ENCODE results near the gene UBAC2.

Gene UBAC2, protein sequence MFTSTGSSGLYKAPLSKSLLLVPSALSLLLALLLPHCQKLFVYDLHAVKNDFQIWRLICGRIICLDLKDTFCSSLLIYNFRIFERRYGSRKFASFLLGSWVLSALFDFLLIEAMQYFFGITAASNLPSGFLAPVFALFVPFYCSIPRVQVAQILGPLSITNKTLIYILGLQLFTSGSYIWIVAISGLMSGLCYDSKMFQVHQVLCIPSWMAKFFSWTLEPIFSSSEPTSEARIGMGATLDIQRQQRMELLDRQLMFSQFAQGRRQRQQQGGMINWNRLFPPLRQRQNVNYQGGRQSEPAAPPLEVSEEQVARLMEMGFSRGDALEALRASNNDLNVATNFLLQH

DNA sequence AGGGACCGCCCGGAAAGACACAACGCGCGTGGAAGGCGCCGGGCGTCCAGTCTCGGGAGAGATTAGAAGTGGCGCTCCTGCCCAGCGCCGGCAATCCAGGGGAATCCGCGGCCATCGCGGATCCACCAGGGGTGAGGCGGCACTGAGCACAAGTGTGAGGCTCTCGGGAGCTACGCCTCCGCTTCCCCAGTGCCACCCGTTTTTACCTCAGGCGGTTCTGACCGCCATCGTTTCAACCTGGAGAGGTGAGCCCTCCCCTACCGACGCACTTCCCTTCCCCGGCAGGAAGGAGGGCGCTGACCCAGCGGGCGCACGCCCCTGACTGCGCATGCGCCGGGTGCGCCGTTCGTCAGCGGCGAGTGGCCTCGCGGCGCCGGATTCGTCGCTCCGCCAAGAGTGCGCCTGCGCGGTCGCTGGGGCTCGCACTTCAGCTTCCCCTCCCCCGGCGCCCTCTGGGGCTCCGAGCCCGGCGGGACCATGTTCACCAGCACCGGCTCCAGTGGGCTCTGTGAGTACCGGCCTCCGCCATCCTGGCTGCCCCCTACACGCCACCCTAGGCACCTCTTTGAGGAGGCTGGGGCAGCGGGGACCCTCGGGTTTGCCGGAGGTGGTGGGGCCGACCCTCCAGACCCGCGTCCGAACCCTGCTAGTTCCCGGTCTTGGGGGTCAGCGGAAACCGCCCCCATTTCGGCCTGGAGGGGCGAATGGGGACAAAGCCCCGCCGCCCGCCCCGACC lies at the start of gene UBAC2:
Gene UBAC2 (plus strand): TSS at position 423 of the 736 bp plus-strand sequence. CDS start 55 bp downstream, at position 478.
- DNase-seq = peak; percentile 94

DNA sequence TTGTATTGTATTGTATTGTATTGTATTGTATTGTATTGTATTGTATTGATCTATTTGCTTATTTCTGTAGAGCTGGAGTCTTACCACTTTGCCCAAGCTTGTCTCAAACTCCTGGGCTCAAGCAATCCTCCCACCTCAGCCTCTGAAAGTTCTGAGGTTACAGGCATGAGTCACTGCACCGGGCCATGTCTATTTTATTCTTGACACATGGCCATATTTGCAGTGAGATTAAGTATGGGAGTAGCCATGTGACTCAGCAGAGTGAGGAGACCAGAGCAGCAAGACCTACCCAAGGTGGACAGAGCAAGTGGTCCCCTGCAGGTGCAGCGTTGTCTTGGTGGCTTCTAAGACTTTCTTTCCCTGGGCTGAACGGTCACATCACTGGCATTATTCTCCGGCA lies 49.1 kb upstream of the UBAC2 start:
- DNase-seq = no peak

DNA sequence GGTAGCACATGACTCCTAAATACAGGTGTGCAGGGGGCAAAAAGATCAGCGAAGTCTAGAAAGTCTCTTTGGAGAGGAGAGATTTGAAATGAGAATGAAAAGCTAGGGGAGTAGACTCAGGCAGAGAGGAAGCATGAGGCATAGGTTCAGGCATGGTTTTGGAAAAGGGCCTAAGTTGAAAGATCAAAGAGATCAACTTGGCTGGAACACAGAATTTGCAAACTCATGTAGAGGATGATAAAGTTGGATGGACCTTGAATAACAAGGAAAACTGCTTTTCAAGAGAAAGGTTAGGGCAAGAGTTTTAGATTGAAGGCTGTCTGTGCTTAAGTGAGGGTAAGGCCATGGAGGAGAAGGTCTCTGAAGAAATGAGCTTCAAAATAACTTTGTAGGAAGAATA lies 47.4 kb upstream of the UBAC2 start:
- no peak for DNase-seq

DNA sequence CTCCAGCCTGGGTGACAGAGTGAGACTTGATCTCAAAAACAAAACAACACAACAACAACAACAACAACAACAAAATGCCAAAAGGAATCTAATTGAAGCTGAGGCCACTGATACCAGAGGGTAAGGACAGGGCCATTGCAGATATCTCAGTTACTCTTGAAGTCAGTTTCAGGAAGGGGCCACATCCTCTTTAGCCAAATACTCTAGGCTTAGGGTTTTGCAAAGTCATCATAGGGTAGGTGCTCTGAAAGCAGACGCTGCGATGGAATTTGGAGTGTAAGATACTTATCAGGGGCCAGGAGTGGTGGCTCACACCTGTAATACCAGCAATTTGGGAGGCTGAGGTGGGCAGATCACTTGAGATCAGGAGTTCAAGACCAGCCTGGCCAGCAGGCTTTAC lies 46.6 kb upstream of the UBAC2 start:
- no peak for DNase-seq

DNA sequence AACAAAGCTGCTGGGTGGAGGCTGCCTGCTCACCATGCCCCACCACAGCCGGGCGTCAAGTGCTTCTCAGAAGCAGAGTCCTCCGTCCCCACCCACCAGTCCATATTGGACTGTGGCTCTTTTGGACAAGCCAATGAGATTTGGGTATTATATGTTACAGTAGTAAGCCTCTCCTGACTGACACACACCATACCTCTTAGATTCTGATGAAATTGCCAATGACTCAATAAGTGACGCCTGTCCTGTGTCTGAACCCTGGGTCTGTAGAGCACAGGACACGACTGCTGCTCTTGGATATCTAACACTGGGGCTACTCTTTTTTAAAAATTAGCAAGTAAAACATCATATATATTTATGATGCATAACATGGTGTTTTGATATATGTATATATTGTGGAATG lies 44.8 kb upstream of the UBAC2 start:
- no peak for DNase-seq

DNA sequence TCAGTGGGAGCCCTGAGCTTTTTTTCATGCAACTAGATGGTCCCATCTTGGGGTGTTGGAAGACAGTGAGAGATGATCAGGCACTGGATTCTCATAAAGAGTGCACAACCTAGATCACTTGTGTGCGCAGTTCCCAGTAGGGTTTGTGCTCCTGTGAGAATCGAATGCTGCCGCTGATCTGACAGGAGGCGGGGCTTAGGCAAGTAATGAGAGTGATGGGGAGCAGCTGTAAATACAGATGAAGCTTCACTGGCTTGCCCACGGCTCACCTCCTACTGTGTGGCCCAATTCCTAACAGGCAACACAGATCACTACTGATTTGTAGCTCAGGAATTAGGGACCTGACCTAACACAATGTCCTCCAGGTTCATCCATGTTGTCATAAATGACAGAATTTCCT lies 43.6 kb upstream of the UBAC2 start:
- no peak for DNase-seq

DNA sequence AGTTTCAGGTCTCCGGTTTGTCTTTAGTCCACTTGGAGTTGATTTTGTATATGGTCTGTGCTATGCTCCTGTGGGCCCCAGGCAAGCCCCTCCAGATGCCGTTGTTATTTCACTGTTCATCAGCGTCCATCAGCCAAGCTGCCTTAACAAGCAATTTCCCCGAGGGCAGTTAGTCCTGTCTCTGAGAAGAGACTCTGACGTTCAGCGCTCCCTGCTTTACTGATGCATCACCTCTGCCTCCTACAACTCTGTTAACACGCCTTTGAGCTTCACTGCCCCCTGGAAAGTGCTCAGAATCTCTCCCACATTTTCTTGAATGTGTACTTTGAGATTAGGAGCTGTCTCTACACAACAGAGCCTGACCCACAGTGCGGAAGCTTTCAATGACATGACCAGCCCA lies 41.8 kb upstream of the UBAC2 start:
- no peak for DNase-seq

DNA sequence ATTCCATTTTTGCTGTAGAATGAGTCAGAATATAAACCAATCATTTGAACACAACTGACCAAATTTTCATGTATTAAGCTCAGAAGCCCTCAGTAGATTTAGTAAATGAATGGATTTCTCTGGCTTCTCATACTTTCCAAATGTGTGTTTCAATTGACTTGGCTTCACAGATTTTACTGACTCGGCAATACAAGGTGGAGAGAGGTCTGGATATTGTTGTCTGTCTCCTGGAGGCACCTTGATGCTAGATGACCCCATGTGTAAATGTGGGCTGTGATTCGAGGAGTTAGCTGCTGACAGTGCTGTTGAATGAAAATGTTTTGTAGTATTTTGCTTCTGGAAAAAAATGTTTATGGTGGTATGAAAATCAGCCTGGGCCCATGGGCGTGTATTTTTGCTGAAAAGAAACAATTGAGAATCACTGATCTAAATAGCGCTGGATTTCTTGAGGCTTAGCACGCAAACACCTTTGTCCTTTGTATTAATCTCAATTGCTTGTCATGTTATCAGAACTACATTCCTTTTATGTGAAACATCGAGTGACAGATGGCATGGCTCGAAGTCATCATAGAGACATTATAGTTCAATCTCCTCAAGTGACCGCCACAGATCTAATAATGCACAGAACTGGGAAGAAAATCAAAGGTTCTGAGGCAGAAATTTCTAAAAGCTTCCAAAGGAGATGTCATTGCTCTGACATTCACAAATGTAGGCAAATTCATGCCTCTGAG lies 41.2 kb upstream of the UBAC2 start:
- no peak for DNase-seq

DNA sequence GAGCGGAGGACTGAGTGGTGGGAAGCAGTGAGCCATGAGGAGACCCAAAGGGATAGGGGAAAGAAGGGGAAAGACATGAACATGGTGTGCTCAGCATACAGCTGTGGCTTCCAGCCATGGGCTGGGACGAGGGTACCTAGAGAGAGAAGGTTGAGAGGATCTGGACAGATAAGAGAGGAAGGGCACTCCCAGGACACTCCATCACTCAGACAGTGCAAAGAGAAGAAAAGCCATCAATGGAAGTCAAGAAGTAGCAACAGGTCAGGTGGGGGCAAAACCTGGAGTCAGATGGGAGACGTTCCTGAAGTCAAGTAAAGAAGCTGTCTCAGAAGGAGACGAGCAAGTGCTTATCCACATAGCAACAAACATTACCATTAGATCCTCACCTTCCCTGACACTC lies 40.2 kb upstream of the UBAC2 start:
- DNase-seq = no peak

DNA sequence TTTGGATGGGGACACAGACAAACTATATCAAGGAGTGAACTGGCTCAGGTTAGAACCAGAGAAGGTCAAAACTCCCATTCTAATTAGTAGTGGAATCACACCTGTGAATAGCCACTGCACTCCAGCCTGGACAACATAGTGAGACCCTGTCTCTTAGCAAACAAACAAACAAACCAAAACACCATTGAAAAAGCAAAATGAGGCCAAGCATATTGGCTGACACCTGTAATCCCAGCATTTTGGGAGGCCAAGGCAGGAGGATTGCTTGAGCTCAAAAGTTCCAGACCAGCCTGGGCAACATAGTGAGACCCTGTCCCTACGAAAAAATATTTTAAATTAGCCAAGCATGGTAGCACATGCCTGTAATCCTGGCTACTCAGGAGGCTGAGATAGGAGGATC lies 39.1 kb upstream of the UBAC2 start:
- no peak for DNase-seq

DNA sequence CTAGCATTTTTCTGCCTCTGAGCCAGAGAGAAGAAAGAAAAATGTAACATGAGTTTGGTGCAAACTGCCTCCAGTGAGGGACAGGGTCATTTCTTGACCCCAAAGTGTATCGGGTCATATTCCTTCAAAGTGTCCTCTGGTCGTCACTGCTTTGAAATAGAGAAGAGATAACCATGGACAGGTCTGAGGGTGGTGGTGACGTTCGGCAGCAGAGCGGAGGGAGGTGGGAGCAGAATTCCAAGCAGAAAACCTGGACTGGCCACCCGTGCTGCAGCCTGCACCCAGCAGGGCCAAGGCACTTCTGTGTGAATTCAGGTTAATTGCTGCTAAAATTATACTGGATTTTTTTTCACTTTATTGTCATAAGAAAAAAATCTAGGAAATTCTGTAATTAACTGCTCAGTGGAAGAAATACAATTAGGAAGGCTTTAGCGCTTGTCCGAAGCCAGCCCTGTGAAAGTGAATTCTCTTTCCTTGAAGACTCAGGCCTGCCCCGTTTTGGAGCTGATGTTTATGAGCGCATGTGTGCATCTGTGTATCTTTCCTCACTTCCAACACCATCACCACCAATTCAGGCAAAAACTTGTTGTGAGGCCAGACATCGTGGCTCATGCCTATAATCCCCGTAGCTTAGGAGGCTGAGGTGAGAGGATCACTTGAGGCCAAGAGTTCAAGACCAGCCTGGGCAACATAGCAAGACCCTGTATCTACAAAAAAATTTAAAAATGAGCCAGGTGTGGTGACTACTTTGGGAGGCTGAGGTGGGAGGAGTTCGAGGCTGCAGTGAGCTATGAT lies 37.9 kb upstream of the UBAC2 start:
- no peak for DNase-seq

DNA sequence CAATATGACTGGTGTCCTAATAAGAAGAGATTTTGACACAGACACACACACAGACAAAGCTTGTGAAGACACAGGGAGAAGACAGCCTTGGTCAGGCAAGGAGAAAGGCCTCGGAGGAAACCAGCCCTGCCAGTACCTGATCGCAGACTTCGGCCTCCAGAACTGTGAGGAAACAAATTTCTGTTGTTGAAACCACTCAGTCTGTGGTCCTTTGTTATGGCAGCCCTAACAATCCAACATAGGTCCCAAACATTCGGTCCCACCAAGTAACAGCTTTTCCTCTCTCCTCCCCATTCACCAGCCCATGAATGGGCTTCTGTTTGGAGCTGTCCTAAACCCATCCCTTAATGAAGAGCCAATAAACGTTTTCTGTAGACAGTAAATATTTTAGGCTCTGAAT lies 36.4 kb upstream of the UBAC2 start:
- no peak for DNase-seq

DNA sequence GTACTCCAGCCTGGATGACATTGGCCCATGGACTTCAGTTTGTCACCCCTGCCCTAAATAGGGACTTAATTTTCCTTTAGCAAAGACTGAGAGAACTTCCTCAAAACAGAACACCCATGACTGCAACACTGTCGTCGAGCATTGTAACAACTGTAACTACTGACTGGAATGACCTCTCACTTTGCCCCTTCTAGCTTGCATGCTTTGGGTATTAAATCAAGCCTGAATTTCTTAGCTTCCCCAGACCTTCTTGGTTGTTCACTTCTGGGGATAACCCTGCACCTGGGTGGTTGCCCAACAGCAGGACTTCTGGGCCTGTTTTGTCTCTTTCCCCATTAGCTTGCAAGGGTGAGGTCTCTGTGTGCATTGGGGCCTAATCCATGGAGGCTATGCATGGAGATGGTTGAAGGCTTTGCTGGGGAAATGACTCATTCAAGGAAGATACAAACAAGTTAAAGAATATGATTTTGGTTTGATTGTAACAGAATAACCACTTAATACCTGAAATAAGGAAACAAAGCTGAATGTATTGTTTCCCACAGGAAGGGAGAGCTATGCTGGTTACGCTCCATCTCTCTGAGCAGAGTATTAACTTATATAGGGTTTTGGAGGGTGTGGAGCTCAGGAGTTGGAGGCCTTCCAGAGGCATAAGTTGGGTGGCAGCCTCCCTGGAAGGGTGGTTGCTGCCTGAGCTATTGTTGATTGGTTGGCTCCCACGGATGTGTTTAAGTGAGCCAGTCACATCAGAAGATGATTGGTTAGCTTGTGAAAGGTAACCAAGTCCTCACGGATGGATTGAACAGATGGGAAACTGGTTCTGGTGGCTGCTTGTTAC lies 34.7 kb upstream of the UBAC2 start:
- DNase-seq = no peak

DNA sequence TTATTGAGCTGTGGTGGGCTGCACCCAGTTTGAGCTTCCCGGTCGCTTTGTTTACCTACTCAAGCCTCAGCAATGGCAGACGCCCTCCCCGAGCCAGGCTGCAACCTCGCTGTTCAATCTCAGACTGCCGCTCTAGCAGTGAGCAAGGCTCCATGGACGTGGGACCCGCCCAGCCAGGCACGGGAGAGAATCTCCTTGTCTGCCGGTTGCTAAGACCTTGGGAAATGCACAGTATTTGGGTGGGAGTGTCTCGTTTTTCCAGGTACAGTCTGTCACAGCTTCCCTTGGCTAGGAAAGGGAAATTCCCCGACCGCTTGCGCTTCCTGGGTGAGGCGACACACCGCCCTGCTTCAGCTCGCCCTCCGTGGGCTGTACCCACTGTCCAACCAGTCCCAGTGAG lies 27.7 kb upstream of the UBAC2 start:
- no peak for DNase-seq

DNA sequence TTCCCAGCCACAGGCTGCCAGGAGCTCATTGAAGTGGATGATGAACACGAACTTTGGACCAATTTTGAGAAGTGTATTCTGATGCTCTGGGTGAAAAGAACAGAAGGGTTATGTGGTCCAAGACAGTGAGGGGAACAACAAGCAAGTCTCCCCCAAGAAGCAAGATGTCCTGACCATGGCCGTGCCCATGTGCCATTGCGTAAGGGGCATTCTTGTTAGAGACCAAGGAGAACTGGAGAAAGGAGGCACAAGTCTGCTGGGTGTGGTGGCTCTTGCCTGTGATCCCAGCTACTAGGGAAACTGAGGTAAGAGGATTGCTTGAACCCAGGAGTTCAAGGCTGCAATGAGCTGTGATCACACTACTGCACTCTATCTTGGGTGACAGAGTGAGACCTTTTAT lies 27.0 kb upstream of the UBAC2 start:
- DNase-seq = no peak

DNA sequence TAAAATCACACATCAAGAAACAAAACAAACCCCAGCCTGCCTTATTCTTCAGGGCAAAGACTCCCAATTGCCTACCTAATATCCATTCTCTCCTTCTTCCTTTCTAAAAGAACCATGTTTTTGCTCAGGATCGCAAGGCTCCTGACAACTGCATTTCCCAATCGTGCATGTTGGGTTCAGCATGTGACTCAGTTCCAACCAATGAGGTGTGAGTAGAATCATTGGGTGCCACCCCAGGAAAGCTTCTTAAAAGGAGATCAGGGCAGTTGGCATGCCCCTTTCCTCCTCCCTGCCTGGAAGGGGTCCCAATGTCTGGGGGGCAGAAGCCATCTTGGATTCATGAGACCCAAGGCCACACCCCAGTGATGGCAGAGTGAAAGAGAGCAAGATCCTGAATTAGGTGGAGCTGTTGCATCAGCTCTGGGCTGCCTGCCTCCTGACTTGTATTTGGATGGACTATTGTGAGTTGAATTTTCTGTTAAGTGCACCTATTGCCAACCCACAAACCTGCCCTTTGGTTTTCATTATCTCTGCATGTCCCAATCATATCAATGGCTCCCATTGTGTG lies 26.0 kb upstream of the UBAC2 start:
- DNase-seq = no peak

DNA sequence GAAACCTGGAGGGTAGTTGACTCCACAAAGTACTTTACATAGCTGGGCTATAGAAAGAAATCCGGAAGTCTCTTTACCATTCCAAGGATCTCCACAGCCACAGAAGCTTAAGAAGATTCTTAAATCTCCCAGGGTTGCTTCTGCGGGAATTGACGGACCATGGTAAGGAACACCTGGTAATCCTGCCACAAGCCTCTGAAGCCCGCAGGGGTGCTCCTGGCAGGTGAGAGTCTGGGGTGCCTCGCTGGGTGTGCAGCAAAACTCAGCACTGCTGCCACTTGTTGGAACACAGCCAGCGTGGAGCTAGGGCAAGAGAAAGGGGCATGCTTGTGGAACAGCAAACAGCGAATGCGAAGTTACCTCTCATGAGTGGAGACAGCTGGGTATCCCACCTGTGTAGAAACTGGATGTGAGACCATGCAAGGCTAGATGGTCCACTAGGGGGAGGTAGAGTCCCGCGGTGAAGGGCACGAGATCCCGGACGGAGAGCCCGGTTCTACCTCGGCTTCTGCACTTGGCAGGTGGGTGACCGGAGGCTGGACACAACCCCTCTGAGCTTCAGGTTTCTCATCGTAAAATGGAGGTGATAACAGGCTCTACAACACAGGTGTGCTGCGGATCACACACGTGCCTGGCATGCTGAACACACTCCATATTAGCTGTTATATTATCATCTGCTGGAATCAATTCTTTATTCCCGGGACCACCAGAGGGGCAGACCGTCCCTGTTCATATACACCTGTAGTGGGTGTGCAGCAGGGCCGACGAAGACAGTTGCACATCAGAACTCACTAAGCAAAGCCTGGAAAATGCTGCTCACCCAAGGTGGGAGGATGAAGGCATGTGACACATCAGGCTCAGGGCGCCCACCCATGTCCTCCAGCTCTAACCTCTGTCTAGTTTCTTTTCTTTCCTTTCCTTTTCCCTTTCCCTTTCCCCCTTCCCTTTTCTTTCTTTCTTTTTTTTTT lies 24.1 kb upstream of the UBAC2 start:
- peak; percentile 75 for DNase-seq

DNA sequence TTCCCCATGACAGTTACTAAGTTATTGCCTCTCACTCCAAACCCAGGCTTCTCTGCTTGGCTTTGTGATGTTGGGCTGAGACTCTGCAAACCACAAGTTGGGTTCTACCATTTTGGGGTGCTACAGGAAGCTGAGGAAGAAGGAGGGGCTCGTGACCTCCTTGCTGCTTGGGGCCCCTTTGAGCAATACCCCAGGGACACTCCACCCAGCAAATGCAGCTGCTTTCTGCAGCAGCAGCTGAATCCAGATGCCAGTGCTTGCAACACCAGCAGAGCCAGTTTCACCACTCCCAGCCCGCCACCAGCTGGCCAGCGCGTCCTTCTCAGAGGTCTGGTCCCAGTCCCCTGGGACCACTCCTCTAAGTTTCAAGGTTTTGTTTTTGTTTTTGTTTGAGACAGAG lies 22.0 kb upstream of the UBAC2 start:
- DNase-seq = no peak

DNA sequence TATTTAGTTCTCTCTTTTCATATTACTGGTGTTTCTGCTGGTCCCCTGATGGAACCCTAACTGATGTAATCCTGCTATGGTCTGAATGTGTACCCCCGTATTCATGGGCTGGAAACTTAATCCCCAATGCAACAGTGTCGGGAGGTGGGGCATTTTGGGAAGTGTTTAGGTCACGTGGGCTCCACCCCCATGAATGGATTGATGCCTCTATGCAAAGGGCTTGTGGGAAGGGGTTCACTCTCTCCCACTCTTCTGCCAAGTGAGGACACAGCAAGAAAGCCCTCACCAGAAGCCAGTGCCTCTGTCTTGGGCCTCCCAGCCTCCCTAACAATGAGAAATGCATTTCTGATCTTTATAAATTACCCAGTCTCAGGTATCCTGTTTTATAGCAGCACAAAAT lies 21.2 kb upstream of the UBAC2 start:
- no peak for DNase-seq

DNA sequence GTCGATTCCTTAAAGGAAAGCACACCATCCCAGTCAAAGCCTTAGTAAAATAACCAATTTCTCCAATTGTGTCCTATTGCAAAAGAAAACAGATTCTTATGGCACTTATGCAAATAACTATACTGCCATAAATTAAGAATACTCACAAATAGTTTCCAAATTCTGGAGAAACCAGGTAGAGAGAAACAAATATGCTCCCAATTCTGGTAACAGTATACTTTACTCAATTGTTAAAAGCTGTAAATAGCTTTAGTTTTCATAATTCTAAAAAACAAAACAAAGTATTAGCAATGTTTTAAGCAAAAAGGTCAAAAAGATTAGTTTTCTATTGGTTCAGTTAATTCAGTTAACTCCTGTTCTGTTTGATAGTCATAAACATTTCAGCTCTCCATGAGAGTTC lies 18.2 kb upstream of the UBAC2 start:
- DNase-seq = peak; percentile 24

DNA sequence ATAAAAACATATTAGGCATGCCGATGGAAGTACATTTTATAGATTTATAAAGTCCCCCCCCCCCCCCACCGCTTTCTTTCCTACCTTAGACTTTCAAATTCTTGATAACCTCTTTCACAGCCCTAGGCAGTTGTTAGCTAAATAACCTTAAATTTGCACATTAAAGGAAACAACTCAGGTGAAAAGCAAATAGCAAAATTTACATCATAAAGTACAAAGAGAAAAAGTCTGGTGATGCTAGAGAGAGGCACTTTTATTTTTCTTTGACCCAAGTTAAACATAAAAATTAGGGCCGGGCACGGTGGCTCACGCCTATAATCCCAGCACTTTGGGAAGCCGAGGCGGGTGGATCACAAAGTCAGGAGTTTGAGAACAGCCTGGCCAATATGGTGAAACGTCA lies 15.0 kb upstream of the UBAC2 start:
- DNase-seq = no peak
